ENCODE measurements around the gene CARD19.

GRCh38 chr9:93148721-93149120 is 52.7 kb downstream of the CARD19 start:
- TF ChIP-seq CTCF (IDR thresholded peaks at IDR 0.05) (no peak), EZH2 (IDR thresholded peaks at IDR 0.05; ENCODE audit: borderline replicate concordance, insufficient read depth, low read depth, low read length, poor library complexity, severe bottlenecking) (no peak)
